ENCODE measurements around the gene PLEKHH2.
A peak's percentile ranks its signal among the peaks of the same experiment; 100 is the strongest.
"Not testable (repeated sequence)": the region's sequence is repeated elsewhere in the genome, so short reads cannot be mapped to it uniquely, and the experiment has no call there.

The PLEKHH2 gene

DNA sequence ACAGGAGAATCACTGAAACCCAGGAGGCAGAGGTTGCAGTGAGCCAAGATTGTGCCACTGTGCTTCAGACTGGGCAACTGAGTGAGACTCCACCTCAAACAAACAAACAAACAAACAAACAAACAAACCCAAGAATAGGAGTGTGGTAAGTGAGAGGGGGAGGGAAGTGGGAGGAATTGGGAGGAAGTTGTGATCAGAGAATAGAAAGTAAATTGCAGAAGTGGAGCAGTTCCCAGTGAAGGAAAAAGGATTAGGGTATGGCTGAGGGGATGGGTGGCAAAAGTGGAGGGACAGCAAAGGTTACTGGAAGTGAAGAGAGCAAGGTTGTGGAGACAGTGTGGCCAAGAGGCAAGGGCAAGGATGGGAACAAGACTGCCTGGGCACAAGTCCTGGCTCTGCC, 80.3 kb downstream of the PLEKHH2 start:
- no peak for DNase-seq (ENCODE audit: low read depth)

DNA sequence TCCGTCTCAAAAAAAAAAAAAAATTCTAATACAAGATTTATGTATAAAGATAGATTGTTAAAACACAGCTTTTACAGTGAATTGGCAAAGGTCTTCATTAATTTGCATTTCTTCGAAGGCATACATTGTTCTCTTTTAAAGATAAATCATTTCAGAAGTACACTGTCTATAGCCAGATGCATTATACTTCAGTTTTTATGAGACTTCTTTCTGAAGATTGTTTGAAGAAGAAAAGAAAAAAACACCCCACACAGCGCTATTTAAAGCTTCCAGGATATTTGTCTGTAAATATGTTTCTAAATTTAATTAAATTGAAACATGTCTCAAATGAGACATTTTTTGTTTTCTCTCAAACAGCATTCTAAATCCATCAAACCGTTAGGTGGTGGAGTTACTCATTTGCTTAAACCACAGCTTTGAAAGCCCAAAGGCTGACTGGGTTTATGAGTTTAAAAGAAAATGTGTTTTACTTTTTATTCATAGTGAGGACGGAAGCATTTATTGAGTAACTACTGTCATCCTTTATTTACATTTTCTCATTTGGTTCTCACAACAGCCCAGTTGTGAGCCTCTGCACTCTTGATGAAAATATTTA, 81.6 kb downstream of the PLEKHH2 start:
- no peak for DNase-seq (ENCODE audit: low read depth)

DNA sequence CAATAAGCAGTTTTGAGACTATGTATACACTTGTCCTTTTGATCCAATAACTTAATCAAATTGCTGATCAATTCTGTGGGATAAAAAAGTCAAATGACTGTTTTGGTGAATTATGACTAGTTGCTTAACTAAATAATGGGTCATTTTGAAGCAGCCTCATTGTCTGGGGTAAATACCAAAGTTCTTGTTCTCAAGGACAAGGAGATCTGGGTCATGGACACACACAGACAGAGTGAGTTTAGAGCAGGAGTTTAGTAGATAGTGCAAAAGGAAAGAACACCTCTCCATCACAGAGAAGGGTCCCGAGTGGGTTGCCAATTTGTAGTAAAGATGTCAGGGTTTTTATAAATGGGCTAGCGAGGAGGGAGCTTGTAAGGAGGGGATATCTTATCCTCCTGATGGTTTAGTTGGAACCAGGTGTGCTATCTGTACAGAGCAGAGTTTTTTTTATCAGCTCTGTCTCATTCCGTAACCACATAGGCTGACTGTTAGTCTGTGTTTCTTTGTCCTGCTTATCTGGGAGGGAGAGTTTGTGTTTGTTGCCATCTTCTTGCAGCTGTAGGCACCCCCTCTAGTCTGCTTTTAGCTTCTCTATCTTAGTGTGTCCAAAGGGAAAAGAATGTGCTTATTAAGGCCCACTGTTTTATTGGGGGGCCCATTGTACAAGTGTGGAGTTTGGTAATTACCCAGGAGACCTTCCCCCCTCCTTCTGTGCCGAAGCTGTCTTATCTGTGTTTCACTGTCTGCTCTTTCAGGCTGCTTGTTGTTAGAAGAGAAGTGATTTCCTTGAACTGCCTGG, 87.9 kb downstream of the PLEKHH2 start:
- no peak for DNase-seq (ENCODE audit: low read depth)

DNA sequence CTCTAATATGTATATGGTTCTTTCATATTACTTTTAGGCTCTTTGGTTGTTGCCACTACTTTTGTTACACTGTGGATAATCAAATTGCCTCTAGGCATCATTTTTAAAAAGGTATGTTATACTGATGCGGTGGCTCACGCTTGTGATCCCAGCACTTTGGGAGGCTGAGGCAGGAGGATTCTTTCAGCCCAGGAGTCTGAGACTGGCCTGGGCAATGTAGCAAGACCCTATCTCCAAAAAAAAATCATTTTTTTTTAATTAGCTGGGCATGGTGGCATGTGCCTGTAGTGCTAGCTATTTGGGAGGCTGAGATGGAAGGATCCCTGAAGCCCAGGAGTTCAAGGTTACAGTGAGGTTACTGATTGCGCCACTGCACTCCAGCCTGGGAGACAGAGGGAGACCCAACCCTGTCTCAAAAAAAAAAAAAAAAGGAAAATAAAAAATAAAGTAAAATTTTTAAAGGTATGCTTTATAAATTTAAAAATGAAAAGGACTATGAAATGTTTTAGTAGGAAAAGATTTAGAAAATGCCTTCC, 88.7 kb downstream of the PLEKHH2 start:
- DNase-seq (ENCODE audit: low read depth), result no peak

DNA sequence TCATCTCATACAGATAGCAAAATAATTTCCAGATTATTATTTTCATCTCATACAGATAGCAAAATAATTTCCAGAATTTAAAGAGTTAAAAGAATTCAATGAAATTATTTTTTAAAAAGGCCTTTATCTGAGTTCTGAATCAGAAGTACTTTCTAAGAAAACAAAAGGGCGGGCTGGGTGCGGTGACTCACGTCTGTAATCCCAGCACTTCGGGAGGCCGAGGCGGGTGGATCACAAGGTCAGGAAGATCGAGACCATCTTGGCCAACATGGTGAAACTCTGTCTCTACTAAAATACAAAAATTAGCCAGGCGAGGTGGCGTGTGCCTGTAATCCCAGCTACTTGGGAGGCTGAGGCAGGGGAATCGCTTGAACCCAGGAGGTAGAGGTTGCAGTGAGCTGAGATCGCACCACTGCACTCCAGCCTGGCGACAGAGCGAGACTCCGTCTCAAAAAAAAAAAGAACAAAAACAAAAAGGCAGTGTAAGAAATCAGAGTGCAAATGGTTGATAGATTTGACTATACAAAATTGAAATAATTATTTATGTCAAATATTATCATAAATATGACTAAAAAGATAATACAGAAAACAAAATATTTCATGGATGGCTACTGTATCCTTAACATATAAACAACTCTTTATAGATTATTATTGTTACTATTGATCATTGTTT, 90.0 kb downstream of the PLEKHH2 start:
- DNase-seq (ENCODE audit: low read depth), result not testable (repeated sequence)

DNA sequence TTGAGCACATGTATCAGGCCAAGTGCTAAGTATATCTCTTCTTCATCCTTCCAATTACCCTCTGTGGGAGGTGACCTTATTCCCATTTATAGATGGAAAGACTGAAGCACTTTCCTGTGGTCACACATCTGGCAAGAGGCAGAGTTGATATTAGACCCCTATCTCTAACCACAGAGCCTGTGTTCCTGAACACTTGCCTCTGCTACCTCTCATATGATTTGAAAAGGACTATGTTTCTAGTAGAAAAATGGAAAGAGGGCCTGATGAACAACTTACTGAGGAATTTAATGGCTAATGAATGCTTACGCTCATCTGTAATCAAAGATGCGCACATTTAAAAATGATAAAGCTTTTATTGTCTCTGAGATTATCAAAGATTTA, 90.6 kb downstream of the PLEKHH2 start:
- no peak for DNase-seq (ENCODE audit: low read depth)

DNA sequence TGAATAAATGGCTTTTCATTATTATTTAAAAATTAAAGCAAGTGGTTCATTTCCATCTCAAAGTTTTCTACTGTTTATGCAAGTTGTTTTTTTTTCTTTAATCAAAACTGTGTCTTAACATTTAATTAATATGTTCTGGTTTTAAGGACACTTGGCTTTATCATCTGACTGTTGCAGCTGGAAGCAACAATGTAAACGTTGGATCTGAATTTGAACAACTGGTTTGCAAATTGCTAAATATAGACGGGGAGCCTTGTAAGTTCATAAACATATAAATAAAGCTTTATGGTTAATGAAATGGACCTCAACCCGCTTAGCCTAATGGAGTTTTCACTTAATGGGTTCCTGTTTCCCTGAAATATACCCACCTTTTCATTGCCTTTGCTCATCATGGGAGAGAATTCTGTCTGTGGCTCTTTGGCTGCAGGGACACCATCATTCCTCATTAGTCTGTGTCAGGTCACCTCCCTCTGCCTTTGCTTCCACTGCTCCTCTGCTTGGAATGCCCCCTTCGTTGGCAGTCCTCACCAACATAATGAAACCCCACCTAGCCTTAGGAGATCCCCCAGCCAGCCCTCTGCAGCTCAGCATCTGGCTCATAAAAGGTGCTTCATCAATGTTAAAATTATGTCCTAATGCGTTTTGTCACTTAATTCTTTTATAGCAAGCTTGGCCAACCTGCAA, 92.6 kb downstream of the PLEKHH2 start:
- no peak for DNase-seq (ENCODE audit: low read depth)

DNA sequence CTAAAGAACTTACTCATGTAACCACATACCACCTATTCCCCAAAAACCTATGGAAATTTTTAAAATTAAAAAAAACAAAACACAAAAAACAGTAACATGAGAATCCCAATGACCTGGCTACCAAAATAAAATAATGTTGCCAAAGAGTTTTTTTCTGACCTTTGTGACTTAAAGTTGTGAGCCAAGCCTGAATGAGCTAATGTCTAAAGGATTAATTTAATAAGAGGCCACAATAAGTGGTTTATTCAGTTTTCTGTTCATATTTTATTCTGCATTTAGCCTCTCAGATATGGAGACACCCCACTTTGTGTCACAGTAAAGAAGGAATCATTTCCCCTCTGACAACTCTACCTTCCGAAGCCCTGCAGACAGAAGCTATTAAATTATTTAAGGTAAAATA, 94.2 kb downstream of the PLEKHH2 start:
- no peak for DNase-seq (ENCODE audit: low read depth)

DNA sequence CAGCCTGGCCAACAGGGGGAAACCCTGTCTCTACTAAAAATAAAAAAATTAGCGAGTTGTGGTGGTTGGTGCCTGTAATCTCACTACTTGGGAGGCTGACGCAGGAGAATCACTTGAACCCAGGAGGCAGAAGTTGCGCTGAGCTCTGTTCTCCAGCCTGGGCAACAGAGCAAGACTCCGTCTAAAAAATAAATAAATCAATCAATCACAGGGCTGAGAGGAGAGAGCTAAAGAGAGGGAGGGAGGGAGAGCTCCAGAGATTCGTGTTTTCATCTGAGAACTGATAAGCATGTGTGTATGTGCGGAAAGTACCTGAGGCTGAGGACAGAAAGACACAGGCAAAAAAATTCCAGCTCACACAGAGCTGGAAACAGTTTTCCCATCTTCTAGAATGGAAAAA, 99.6 kb downstream of the PLEKHH2 start:
- DNase-seq (ENCODE audit: low read depth), result no peak

DNA sequence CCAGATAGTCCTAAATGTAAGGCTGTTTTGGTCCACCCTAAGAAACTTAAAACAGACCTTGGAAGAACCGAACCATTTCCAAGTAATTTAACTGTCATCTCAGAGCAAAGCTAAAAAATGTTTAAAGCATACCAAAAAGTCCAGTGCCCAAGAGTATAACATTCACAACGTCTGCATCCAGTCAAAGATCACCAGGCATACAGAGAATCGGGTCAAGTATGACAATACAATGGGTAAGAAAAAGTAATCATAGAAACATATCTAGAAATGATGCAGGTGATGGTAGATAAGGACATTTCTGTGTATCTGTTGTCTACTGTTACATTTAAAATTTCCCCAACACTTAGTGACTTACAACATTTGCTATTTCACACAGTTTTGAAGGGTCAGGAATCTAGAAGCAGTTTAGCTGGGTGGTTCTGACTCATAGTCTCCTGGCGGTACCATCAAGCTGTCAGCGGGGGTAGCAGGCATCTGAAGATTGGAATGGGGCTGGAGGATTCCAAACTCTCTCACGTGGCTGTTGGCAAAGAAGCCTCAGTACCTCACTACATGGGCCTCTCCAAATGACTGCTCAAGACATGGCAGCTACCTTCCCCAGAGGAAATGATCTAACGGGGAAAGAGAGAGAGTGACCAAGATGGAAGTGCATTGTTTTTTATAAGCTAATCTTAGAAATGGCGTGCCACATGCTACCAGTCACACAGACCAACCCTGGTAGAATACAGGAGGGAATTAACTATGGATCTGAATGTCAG, 100.2 kb downstream of the PLEKHH2 start:
- no peak for DNase-seq (ENCODE audit: low read depth)

DNA sequence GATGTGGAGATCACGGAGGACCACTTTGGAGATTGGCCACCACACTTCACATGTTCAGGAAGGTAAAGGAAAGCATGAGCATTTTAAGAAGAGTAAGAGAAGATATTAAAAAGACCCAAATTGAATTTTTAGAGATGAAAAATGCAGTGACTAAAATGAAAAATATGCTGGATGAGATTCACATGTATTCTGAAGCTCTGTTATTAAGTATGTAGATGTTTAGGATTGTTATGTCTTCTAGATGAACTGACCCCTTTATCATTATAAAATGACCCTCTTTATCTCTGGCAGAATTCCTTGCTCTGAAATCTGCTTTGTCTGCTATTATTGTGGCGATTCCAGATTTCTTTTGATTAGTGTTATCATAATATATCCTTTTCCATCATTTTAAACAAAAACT, 100.8 kb downstream of the PLEKHH2 start:
- DNase-seq (ENCODE audit: low read depth), result no peak

DNA sequence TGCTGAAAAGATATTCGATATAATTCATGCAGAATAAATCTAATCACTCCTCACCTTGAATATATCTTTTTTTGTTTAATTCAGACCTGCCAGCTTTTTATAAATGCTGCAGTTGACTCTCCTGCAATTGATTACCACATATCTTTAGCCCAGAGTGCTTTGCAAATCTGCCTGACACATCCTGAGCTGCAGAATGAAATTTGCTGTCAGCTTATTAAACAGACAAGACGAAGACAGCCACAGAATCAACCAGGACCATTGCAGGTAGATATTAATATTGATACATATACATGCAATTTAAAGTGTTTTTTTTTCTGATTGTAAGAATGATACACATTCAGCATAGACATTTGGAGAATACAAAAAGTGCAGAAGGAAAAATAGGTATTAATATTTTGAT, 101.2 kb downstream of the PLEKHH2 start:
- DNase-seq (ENCODE audit: low read depth), result no peak

DNA sequence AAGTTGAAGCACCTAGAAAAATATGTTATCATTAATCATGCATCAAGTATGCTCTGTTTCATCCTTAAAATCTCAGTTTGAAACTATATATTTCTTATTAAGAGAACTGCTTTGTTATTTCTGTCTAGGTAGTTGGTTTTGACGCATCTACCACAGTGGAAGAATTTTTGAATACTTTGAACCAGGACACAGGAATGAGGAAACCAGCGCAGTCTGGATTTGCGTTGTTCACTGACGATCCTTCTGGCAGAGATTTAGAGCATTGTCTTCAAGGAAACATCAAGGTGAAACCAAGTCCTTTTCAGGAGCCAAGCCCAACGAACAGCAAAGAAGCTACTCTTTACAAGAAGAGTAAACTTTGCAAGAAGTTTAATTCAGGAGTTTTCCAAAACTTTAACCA, 106.6 kb downstream of the PLEKHH2 start:
- DNase-seq (ENCODE audit: low read depth), result no peak

DNA sequence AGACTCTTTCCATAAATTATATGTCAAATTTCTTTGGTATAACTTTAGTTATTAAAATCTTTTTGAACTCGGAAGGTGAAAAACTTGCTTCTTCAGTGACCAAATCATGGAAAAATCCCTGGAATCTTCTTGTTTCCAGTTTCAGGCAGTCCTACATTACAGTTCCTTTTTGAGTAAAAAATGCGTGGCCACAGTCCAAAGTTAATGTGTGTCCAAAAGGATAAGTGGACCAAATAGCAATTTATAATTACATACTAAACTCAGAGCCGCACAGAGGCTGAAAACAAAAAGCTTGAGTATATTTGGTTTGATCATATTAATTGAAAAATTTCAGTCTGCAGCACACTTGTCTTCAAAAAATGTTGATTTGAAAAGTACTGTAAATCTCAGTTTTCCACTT, 108.4 kb downstream of the PLEKHH2 start:
- DNase-seq (ENCODE audit: low read depth), result no peak

DNA sequence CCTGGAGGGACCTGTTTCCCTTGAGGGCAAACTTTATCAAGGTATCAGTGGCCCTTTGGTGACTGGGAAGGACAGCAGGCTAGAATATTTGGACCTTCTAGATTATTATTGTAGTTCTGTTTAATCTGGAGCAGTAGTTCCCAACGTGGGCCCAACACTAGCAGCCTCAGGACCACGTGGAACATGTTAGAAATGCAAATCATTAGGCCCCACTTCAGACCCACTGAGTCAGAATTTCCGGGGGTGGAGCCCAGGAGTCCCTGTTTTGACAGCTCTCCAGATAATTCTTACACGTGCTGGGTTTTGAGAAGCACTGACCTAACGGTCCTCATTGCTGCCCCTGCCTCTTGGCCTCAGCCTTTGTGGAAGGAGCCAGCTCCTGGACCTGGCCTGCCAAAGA, 111.3 kb downstream of the PLEKHH2 start:
- DNase-seq (ENCODE audit: low read depth), result peak; percentile 4

DNA sequence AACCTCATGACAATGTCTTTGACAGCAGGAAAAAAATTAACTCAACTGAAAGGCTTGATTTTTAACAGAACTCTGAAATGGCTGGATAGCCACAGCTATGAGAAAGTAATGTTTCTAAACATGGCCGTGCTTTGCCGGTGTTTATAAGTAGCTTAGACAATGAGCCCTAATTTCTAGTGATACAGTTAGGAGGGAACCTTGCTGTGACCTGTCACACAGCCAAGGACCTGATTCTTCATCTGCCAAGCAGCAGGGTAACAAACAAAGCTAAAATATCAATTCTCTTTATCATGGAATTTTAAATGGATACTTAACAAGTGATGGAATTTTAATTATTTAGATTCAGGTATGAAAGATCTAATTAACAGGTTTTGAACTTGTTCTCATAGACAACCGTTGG, 112.5 kb downstream of the PLEKHH2 start:
- DNase-seq (ENCODE audit: low read depth), result no peak

DNA sequence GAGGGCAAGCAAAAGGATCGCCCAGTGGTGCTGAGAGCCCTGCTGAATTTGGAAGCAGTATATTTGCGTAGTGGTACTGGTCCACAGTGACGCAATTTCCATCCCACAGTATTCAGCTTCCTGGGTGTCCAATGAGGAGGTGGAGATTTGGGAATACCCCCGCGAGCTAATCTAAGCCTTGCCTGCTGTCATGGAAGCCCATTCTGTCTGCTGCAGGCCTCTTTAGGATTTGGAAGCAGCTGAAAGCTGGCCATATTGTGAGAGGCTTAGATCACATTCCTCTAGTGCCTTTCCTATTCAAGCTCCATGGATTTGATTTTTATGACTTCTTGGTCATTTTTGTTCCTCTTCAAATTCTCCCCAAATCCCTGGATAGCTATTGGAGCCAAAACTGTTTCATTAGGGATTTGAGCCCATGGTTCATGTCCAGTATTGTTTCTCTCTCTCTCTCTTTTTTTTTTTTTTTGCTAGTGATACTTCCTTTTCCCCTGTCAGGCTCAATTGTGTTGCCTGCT, 114.5 kb downstream of the PLEKHH2 start:
- no peak for DNase-seq (ENCODE audit: low read depth)

DNA sequence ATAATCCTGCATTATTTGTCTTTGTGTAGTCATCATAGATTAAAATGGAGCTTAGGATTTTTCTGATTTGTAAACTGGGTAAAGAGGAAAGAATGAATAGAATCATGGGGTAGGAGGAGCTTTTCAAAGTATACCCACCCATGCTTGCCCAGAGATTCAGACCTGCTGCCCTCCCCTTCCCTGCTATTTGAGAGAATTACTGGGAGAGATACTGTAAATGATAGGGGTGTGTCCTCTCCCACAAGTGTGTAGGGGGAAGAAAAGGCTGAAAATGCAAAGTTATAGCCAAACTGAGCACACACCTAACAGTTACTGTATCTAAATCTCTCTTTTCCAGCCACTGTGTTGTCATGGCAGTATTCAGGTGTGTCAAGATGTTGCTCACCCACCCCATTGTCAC, 115.2 kb downstream of the PLEKHH2 start:
- no peak for DNase-seq (ENCODE audit: low read depth)

DNA sequence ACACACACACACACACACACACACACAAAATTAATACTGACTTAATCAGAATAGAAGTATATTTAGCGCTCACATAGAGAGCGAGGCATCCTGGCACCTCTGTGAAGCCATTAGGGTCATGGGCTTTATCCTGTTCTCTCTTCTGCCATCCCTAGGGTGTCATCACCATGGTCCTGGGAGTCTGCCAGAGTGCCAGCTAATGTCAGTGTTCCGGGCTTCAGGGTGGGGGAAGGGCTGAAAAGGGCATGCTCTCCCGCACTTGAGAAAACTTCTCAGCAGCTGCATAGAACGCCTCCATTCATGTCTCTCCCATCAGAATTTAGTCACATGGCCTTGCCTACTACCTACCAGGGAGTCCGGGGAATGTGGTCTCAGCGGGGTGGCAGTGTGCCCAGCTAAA, 117.1 kb downstream of the PLEKHH2 start:
- DNase-seq (ENCODE audit: low read depth), result no peak

DNA sequence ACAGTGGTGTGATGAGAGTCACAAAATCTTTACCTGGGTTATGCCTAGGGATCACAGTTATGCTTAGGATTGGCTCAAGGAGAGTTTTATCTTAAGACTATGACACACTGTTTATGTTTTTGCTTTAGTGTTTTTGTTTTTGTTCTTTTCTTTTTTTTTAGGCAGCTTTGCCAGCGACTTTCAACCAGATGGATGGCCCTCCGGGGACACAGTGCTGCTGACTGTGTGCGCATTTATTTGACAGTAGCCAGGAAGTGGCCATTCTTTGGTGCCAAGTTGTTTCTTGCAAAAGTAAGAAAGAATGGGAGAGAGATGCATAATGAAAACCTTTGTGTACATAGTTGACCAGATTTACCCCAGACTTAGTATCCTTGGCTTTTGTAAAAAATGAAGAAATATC, 121.7 kb downstream of the PLEKHH2 start:
- no peak for DNase-seq (ENCODE audit: low read depth)

DNA sequence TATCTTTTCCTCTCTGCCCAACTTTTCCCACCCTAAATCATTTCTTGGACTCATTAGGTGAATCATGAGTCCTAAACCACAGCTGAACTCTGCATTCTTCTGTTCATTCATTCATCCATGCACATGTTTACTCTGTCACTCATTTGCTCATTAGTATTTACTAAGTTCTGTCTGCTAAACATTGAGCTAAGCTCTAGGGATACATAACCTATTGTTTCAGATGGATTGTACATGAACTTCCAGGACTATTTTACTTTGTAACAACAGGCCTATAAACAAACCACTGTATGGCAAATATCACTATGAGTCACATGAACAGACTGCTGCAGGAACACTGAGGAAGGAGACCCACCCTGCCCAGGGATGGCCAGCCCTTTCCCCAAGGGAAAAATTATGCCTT, 122.1 kb downstream of the PLEKHH2 start:
- no peak for DNase-seq (ENCODE audit: low read depth)

DNA sequence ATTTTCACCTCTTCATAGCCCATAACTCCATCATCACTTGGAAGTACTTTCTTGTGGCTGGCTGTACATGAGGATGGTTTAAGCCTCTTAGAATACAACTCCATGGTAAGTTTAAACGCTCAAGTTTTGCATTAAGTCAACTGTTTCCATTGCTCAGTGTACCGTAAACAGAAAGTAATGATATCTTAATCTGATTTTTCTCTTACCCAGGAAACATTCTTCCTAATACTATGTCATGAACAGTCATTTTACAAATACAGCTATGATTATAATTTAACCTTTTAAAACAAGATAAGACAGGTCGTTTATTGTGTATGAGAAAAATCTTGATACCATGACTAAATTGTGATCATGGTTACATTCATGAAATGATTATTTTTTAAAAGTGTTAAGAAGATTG, 125.2 kb downstream of the PLEKHH2 start:
- no peak for DNase-seq (ENCODE audit: low read depth)

Data from stimulated activated CD4-positive, alpha-beta T cell treated with anti-CD3 and anti-CD28 coated beads, Interleukin-2, amount 100 ng/mL, for 4 hours (primary cell).